Sigmoid colon (tissue), 7 donors: ENCODE data around the gene TMEM239. TPM values are rescaled to one million over a fixed set of nuclear protein-coding genes. Genes with fewer than 3 reads are reported as not detected.

Experiments used
- DNase-seq: peaks from one replicate; pipeline ENCODE4 v3.0.0-alpha.2; 2019
- H3K27ac ChIP-seq, 4 donors: fragments of 200-600 bp; sonication (generic); one replicate each; pipeline ENCODE4 v1.5.1; 2016 to 2019; ENCODE audit warnings: mild to moderate bottlenecking in 1 of 4
- H3K27me3 ChIP-seq, 3 donors: fragments of 200-600 bp; sonication (generic); one replicate each; pipeline ENCODE4 v1.5.1; 2019; ENCODE audit warnings: mild to moderate bottlenecking in 1 of 3
- H3K36me3 ChIP-seq, 4 donors: fragments of 200-600 bp; sonication (generic); one replicate each; pipeline ENCODE4 v1.5.1; 2016 to 2019
- H3K4me1 ChIP-seq, 4 donors: fragments of 200-600 bp; sonication (generic); one replicate each; pipeline ENCODE4 v1.5.1; 2017 to 2019
- H3K4me3 ChIP-seq, 4 donors: fragments of 200-600 bp; sonication (generic); one replicate each; pipeline ENCODE4 v1.5.1; 2017 to 2019; ENCODE audit warnings: mild to moderate bottlenecking in 2 of 4, moderate library complexity in 1 of 4
- H3K9me3 ChIP-seq, 4 donors: fragments of 200-600 bp in 3 of 4; sonication (generic) in 3 of 4; one replicate each; pipeline versions ENCODE4 v1.5.1 to v1.6.1; 2013 to 2019
- EP300 ChIP-seq, 4 donors: sonication (generic); formaldehyde crosslinking; IDR thresholded peaks; one replicate each; pipeline ENCODE4 v1.6.1; 2017; ENCODE audit warnings: antibody characterized with exemption in 4 of 4
- POLR2A ChIP-seq, 2 donors: fragments of 450-650 bp; IDR thresholded peaks; one replicate each; pipeline ENCODE4 v1.6.1; 2016; ENCODE audit warnings: antibody characterized with exemption in 2 of 2, mild to moderate bottlenecking in 2 of 2, moderate library complexity in 2 of 2
- POLR2AphosphoS5 ChIP-seq, 4 donors: sonication (generic); formaldehyde crosslinking; IDR thresholded peaks; one replicate each; pipeline ENCODE4 v1.6.1; 2017; ENCODE audit warnings: antibody characterized with exemption in 4 of 4
- WGBS, 2 donors: extraction: QIAGEN DNeasy Blood & Tissue Kit; methylation state at CpG; one replicate each; pipeline ENCODE4 v1.1.7; 2013; 5-methylcytosine and 5-hydroxymethylcytosine counted together
- intact Hi-C: fragments of 100-400 bp; cut with DNase I; formaldehyde crosslinking; loops from one replicate; pipeline ENCODE4 v1.15.1; 2023
- polyA plus RNA-seq, 3 donors: library from polyadenylated mRNA; stranded (reverse); fragments of 200-250 nt; gene quantifications; one replicate each; pipeline ENCODE4 v1.2.3, GENCODE V29; 2013
- total RNA-seq, 4 donors: library from RNA; depleted of rRNA; stranded (reverse); fragments of >200 nt; gene quantifications; one replicate each; pipeline ENCODE4 v1.1.0, GENCODE V29; 2016
- TF ChIP-seq, protein P1 (sequence below), 4 experiments: fragments of 450-650 bp in 3 of 4; fragments of 200-600 bp in 1 of 4; IDR thresholded peaks; one replicate each; pipeline ENCODE4 v1.5.1; 2016 to 2019; ENCODE audit warnings: antibody characterized with exemption in 4 of 4, mild to moderate bottlenecking in 3 of 4, moderate library complexity in 2 of 4
- donor health status: healthy with polysubstance abuse.
- donor health status: Bipolar disorder and iron deficiency.
- donor health status: healthy.

Gene TMEM239
- total and polyA plus RNA-seq, 7 donors, result 0.28 TPM; not detected in 6

DNA sequence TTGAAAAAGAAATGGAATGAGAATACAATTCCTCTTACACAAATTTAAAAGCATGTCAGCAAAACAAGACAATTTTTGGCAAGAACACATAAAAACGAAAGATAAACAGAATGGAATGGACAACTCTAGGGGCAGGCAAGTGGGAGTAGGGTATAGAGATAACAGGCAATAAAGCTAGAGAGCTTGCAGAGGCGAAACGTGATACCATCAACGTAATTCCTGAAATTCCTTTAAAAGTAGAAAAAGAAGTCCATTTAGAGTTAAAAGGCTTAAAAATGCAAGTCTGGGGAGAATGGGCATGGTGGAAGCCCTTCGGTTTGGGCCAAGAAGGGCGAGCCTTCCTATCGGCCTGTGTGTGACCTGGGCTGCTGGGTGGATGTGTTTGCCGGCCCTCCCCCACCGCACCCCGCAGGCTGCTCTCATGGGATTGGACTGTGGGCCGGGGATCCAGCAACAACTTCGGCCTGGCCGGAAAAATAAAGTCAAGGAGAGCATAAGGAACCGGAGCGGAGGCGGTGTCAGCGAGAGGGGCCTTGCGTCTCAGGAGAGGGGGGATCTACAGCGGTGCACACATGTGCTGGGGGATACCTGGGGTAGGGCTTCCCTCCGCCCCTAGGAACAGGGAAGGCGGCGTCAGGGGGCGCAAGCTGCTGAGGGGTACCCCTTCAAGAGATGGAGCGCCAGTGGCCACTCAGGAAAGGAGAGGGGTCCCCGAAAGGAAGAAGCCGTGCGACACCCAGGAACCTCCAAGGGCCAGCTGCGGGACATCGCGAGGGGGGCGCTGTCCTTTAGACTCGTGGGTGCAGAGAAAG lies 4.1 kb downstream of the TMEM239 start:
- DNase-seq, result no peak
- intact Hi-C loops, result no loop called here
- Histone ChIP-seq H3K4me1 (peaks cover 0 to 4% (median 1%) of the 10 kb centered on the region in 4 donors), H3K27me3 (peaks cover 11 to 46% (median 33%) of the 10 kb centered on the region in 3 donors), H3K9me3 (no peaks in the 10 kb centered on the region), H3K4me3 (no peak overlapping the region), H3K36me3 (no peaks in the 10 kb centered on the region), H3K27ac (no peak overlapping the region)
- WGBS, 2 donors, result 31 to 45% methylated on average over 32 of the region's 32 CpGs
- TF ChIP-seq POLR2AphosphoS5 (IDR thresholded peaks at IDR 0.05) (no peak), POLR2A (IDR thresholded peaks at IDR 0.05) (no peak), EP300 (IDR thresholded peaks at IDR 0.05) (no peak)
- TF ChIP-seq, protein P1, sequence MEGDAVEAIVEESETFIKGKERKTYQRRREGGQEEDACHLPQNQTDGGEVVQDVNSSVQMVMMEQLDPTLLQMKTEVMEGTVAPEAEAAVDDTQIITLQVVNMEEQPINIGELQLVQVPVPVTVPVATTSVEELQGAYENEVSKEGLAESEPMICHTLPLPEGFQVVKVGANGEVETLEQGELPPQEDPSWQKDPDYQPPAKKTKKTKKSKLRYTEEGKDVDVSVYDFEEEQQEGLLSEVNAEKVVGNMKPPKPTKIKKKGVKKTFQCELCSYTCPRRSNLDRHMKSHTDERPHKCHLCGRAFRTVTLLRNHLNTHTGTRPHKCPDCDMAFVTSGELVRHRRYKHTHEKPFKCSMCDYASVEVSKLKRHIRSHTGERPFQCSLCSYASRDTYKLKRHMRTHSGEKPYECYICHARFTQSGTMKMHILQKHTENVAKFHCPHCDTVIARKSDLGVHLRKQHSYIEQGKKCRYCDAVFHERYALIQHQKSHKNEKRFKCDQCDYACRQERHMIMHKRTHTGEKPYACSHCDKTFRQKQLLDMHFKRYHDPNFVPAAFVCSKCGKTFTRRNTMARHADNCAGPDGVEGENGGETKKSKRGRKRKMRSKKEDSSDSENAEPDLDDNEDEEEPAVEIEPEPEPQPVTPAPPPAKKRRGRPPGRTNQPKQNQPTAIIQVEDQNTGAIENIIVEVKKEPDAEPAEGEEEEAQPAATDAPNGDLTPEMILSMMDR (IDR thresholded peaks at IDR 0.05), result no peak

DNA sequence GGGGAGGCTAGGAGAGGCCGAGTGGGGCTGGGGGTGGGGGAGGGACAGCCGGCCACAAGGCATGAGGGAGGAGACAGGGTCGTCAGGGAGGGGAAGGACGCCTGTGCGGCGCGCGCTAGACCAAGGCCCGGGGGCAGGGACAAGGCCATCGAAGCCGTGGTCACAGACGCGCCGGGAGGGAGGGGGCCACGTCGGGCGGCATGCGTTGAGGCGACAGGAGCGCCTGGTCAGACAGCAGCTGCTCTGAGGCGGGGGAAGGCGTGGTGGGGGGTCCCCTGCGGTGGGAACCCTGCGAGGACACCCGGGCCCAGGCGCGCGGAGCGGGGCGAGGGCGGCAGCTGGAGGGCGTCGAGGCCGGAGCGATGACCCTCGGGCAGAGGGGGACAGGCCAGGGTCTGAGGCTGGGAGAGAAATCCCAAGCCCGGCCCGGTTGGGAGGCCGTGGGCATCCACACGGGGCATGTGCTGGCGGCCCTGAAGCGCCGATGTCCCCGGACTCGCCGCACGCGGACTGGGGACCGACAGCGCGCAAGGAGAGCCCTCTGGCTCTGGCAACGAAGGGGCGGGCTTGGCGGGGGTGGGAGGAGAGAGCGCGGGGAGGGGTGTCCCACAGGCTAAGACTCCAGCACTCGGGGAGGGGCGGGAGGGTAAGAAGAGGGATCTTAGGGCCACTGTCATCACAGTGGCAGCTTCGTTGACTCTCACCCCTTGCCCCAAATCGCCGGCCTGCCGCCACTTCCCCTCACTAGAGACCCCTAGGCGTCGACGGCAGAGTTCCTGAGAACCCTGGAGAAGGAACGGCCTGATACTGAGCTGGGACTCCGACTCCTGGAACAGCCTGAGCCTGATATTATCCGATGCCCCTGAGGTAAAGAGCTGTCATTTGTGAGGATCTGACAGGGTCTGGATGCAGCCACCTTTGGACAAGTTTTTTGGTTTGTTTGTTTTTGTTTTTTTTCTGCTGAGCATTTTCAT lies 5.0 kb downstream of the TMEM239 start:
- Histone ChIP-seq H3K27ac (no peak overlapping the region), H3K4me1 (peaks cover 0 to 4% (median 1%) of the 10 kb centered on the region in 4 donors), H3K4me3 (no peak overlapping the region), H3K36me3 (no peaks in the 10 kb centered on the region), H3K9me3 (no peaks in the 10 kb centered on the region), H3K27me3 (peaks cover 11 to 51% (median 33%) of the 10 kb centered on the region in 3 donors)
- TF ChIP-seq, protein P1 (IDR thresholded peaks at IDR 0.05), result no peak
- TF ChIP-seq POLR2A (IDR thresholded peaks at IDR 0.05), result no peak
- TF ChIP-seq EP300 (IDR thresholded peaks at IDR 0.05), result no peak
- intact Hi-C loops, result no loop called here
- no peak for DNase-seq
- 11 to 15% methylated on average over 68 of the region's 68 CpGs for WGBS, 2 donors

DNA sequence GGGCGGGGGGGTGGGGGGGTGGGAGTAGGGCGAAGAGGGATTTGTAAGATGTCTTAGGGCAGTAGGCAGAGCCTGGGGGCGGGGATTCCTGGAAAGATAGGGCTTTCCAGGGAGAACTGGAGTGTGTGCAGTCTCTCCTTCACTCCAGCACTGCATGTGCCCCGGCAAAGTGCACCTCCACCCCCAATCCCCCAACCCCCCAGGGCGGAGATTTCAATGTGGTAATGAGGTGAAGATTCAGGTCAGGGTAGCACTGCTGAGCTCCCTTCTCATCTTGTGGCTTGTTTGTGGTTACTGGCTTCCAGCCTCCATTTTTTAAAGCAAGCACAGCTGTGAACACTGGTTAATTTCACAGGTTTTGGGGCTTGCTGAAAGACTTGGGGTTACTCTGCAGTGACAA lies 5.9 kb downstream of the TMEM239 start:
- Histone ChIP-seq H3K4me1 (peaks cover 0 to 4% (median 1%) of the 10 kb centered on the region in 4 donors), H3K9me3 (no peaks in the 10 kb centered on the region), H3K4me3 (no peak overlapping the region), H3K27ac (no peak overlapping the region), H3K36me3 (no peaks in the 10 kb centered on the region), H3K27me3 (peaks cover 11 to 55% (median 33%) of the 10 kb centered on the region in 3 donors)
- intact Hi-C loops, result no loop called here
- DNase-seq, result no peak
- WGBS, 2 donors, result 18 to 23% methylated on average over 5 of the region's 5 CpGs
- TF ChIP-seq, protein P1 (IDR thresholded peaks at IDR 0.05), result no peak
- TF ChIP-seq POLR2AphosphoS5 (IDR thresholded peaks at IDR 0.05) (no peak), POLR2A (IDR thresholded peaks at IDR 0.05) (no peak), EP300 (IDR thresholded peaks at IDR 0.05) (no peak)

DNA sequence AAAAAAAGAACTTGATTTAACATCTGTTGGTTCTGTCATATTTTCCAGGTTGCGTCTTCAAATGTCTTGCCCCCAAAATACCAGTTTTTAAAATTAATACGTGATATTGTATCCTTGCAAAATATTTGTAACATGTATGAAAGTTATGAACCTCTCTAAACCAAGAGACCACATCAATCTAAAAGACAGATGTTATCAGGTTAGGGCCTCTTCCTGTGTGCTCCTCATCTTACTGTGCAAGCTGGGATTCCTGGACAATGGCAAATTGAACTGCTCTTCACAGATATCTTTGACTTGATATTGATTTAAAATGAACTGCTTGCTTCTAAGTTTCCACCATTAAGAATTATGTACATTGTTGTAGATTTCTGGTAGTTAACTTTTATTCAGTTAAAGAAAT lies 9.6 kb downstream of the TMEM239 start:
- Histone ChIP-seq H3K36me3 (no peaks in the 10 kb centered on the region), H3K9me3 (no peaks in the 10 kb centered on the region), H3K4me1 (peaks cover 0 to 3% (median 1%) of the 10 kb centered on the region in 4 donors), H3K4me3 (no peak overlapping the region), H3K27ac (no peak overlapping the region), H3K27me3 (peaks cover 8 to 40% (median 9%) of the 10 kb centered on the region in 3 donors)
- 73 to 90% methylated on average over 2 of the region's 2 CpGs for WGBS, 2 donors
- intact Hi-C loops, result no loop called here
- DNase-seq, result no peak
- TF ChIP-seq EP300 (IDR thresholded peaks at IDR 0.05) (no peak), POLR2AphosphoS5 (IDR thresholded peaks at IDR 0.05) (no peak), POLR2A (IDR thresholded peaks at IDR 0.05) (no peak)
- TF ChIP-seq, protein P1 (IDR thresholded peaks at IDR 0.05), result no peak
